K562 (cell line): Measurements from ENCODE around the gene IMMP2L. TPM values are rescaled to one million over a fixed set of nuclear protein-coding genes. Genes with fewer than 3 reads are reported as not detected.

Source experiments
- ATAC-seq: fragments of 200-7000 bp; cut with Tn5 transposase; 3 replicates; pipeline ENCODE4 v1.9.1; 2020; ENCODE audit warnings: moderate library complexity
- BruUV-seq: library from RNA; stranded (reverse); fragments of 400-500 nt; replicated peaks from 2 replicates; lab custom pipeline; 2021; lab: Mats Ljungman, UMichigan
- CTCF ChIA-PET: fragments of 300-600 bp; formaldehyde crosslinking; extraction: SDS; loops from one replicate; lab custom pipeline; 2021; ENCODE audit warnings: low intra/inter-chr PET ratio; lab: Yijun Ruan, JAX
- POLR2A ChIA-PET: fragments of 300-600, 350-650 bp; sonication (Branson Sonifier 250); formaldehyde crosslinking; extraction: SDS; loops from one replicate; lab custom pipeline; 2021; ENCODE audit warnings: antibody characterized with exemption, inconsistent platforms; lab: Yijun Ruan, JAX
- DNase-seq, 4 experiments: peaks; one replicate each; pipeline versions ENCODE4 v3.0.0 to v3.0.0-alpha.2; 2011 to 2018; ENCODE audit warnings: low spot score in 3 of 4, mixed read lengths in 3 of 4; ENCODE audit errors: extremely low read depth in 1 of 4
- FAIRE-seq: peaks from 2 replicates; lab custom pipeline; 2011; peaks lifted over from hg19 to GRCh38; lab: Jason Lieb, UNC
- H2AFZ ChIP-seq: 2 replicates; pipeline ENCODE4 v1.6.0; 2011; ENCODE audit warnings: low read depth, low read length, control low read depth, inconsistent platforms
- H3K27ac ChIP-seq: fragments of 200-600 bp; 3 replicates; pipeline ENCODE4 v1.8.0; 2011; ENCODE audit warnings: low read depth, mild to moderate bottlenecking, control low read depth, inconsistent platforms, low read length, moderate library complexity, mixed read lengths; ENCODE audit errors: extremely low read depth
- H3K27me3 ChIP-seq, 2 experiments: fragments of 300-600 bp in 1 of 2; 2 replicates in 1 of 2; 3 replicates in 1 of 2; pipeline versions ENCODE4 v1.6.0 to v1.8.0; 2011; ENCODE audit warnings: inconsistent platforms in 2 of 2, low read length in 2 of 2, mild to moderate bottlenecking in 1 of 2, mixed read lengths in 1 of 2, moderate library complexity in 1 of 2; ENCODE audit not compliant: control insufficient read depth in 2 of 2, insufficient read depth in 2 of 2
- H3K36me3 ChIP-seq: fragments of 300-600 bp; 3 replicates; pipeline ENCODE4 v1.8.0; 2011; ENCODE audit warnings: mild to moderate bottlenecking, low read length, inconsistent platforms; ENCODE audit not compliant: control insufficient read depth, insufficient read depth
- H3K4me1 ChIP-seq, 2 experiments: fragments of 200-600 bp in 1 of 2; replicated peaks in 1 of 2; 2 replicates in 1 of 2; 3 replicates in 1 of 2; pipeline versions ENCODE4 v1.5.1 to v1.8.0; 2011; ENCODE audit warnings: inconsistent platforms in 2 of 2, low read length in 2 of 2, mild to moderate bottlenecking in 1 of 2, mixed read lengths in 1 of 2, moderate library complexity in 1 of 2; ENCODE audit not compliant: control insufficient read depth in 2 of 2, insufficient read depth in 2 of 2
- H3K4me2 ChIP-seq: 2 replicates; pipeline ENCODE4 v1.6.1; 2011; ENCODE audit warnings: low read length, control low read depth, inconsistent platforms, mixed read lengths; ENCODE audit not compliant: insufficient read depth
- H3K4me3 ChIP-seq: fragments of 200-600 bp; sonication (generic), shearing (Covaris generic); 2 replicates; pipeline ENCODE4 v1.5.1; 2016; ENCODE audit warnings: control low read depth, inconsistent platforms
- H3K79me2 ChIP-seq: fragments of 200-600 bp; 3 replicates; pipeline ENCODE4 v1.8.0; 2011; ENCODE audit warnings: low read length, inconsistent platforms; ENCODE audit not compliant: control insufficient read depth, insufficient read depth
- H3K9ac ChIP-seq, 2 experiments: 2 replicates each; pipeline versions ENCODE4 v1.6.0 to v1.6.1; 2011; ENCODE audit warnings: low read depth in 2 of 2, low read length in 2 of 2, control low read depth in 1 of 2, inconsistent platforms in 1 of 2, mild to moderate bottlenecking in 1 of 2, mixed read lengths in 1 of 2; ENCODE audit not compliant: insufficient read depth in 1 of 2
- H3K9me1 ChIP-seq: one replicate; pipeline ENCODE4 v1.6.0; 2011; ENCODE audit warnings: inconsistent platforms, mild to moderate bottlenecking, low read length, moderate library complexity; ENCODE audit not compliant: control insufficient read depth, insufficient read depth
- H3K9me3 ChIP-seq: replicated peaks from 2 replicates; pipeline ENCODE4 v1.5.1; 2011; ENCODE audit warnings: low read depth, low read length, inconsistent platforms; ENCODE audit not compliant: control insufficient read depth, insufficient read depth
- H4K20me1 ChIP-seq: replicated peaks from 2 replicates; pipeline ENCODE4 v1.6.1; 2011; ENCODE audit warnings: low read length, inconsistent platforms, mixed read lengths; ENCODE audit not compliant: control insufficient read depth, insufficient read depth
- KAT2B ChIP-seq: IDR thresholded peaks from one replicate; pipeline ENCODE4 v1.6.1; 2012; ENCODE audit warnings: low read depth, mild to moderate bottlenecking, control low read depth, inconsistent platforms, low read length, moderate library complexity
- NR3C1 ChIP-seq: sonication (generic); formaldehyde crosslinking; IDR thresholded peaks from 2 replicates; pipeline ENCODE4 v1.8.1; 2022; ENCODE audit warnings: missing genetic modification reagents
- PBX2 ChIP-seq, 2 experiments: IDR thresholded peaks in 1 of 2; conservative IDR thresholded peaks in 1 of 2; 2 replicates each; pipeline ENCODE4 v1.6.1; 2016; ENCODE audit warnings: low read depth in 2 of 2, mild to moderate bottlenecking in 1 of 2, missing compliant biosample characterization in 1 of 2, missing genetic modification characterization in 1 of 2, moderate library complexity in 1 of 2
- ZBTB7A ChIP-seq: IDR thresholded peaks from 2 replicates; pipeline ENCODE4 v1.6.1; 2011; ENCODE audit warnings: low read depth, mild to moderate bottlenecking, low read length, moderate library complexity, borderline replicate concordance; ENCODE audit not compliant: control insufficient read depth
- ZNF224 ChIP-seq: sonication (generic); formaldehyde crosslinking; IDR thresholded peaks from 2 replicates; pipeline ENCODE4 v1.8.0; 2022; ENCODE audit warnings: mild to moderate bottlenecking, missing genetic modification reagents
- ZNF79 ChIP-seq: fragments of 250-450 bp; sonication (Bioruptor Pico); IDR thresholded peaks from 2 replicates; pipeline ENCODE4 v1.4.0; 2020; ENCODE audit warnings: low read depth, mild to moderate bottlenecking, moderate library complexity
- WGBS: fragments of 100-300 bp; shearing (Covaris generic); methylation state at CpG from one replicate; pipeline ENCODE4 v1.1.6; 2016; ENCODE audit warnings: low coverage, mixed read lengths; ENCODE audit not compliant: insufficient coverage; ENCODE audit errors: missing lambda C conversion rate; 5-methylcytosine and 5-hydroxymethylcytosine counted together
- in situ Hi-C: fragments of 300-500 bp; cut with MboI; formaldehyde crosslinking; loops from 4 replicates; pipeline ENCODE4 v1.15.0; 2018; ENCODE audit warnings: inconsistent platforms, mixed read lengths
- intact Hi-C: fragments of 100-400 bp; cut with micrococcal nuclease; formaldehyde crosslinking; loops from 2 replicates; pipeline ENCODE4 v1.14.2; 2022
- polyA plus RNA-seq, 8 experiments: library from polyadenylated mRNA; depleted of rRNA in 4 of 8; stranded (reverse) in 5 of 8; unstranded in 3 of 8; fragments of >200 nt; fragmentation: Nextera tagmentation in 2 of 8; fragmentation: Illumina TruSeq in 1 of 8; extraction: Ambion mirVana in 2 of 8; extraction: Trizol in 1 of 8; gene quantifications; 2 replicates each; pipeline versions ENCODE4 v1.2.1 to v1.2.3, GENCODE V29; 2011 to 2014; ENCODE audit warnings: inconsistent platforms in 1 of 8, missing spikeins in 1 of 8
- total RNA-seq, 7 experiments: library from RNA; depleted of rRNA in 6 of 7; stranded (reverse); fragments of >200 nt in 6 of 7; fragmentation: Illumina TruSeq in 2 of 7; extraction: Trizol in 2 of 7; gene quantifications; 2 replicates each; pipeline versions ENCODE4 v1.2.1 to v1.2.3, GENCODE V29; 2011 to 2021; ENCODE audit warnings: low replicate concordance in 1 of 7

The IMMP2L gene
- total and polyA plus RNA-seq, 9 of the 15 experiments (the other 6 are each of a cell fraction or from before 2014, with no cell fraction given), result 29.7 to 116 (median 53.0) TPM

GRCh38 chr7:111292026-111292470, 270.2 kb downstream of the IMMP2L start:
- no peaks in the 10 kb centered on the region for H3K9me1 ChIP-seq
- ChIA-PET POLR2A (interaction anchor here (0.6 to 1.4 kb wide), 2 partner anchors 10 to 333 kb away, joined by 3 to 4 read pairs; no protein-coding TSS in a partner anchor), CTCF (no interaction called here)
- no peaks in the 10 kb centered on the region for H3K36me3 ChIP-seq
- H3K27ac ChIP-seq, result no peak overlapping the region
- 27% methylated on average over 1 of the region's 1 CpG for WGBS
- no peak overlapping the region for H3K4me2 ChIP-seq
- ATAC-seq (peak; percentile 40), DNase-seq (no peak), FAIRE-seq (no peak)
- no peak overlapping the region for H3K9ac ChIP-seq
- no TSS peak for BruUV-seq
- peaks cover 0 to 4% of the 10 kb centered on the region in 2 experiments; a peak in 3 of 5 replicates for H3K4me1 ChIP-seq
- peaks cover 11% of the 10 kb centered on the region; the same call in 2 of the 3 replicates for H3K79me2 ChIP-seq
- TF ChIP-seq ZNF224 (no peak), ZNF79 (CRISPR knock-in tag) (no peak), NR3C1 (CRISPR knock-in tag) (no peak), KAT2B (no peak), ZBTB7A (no peak), PBX2 (CRISPR knock-in tag; IDR thresholded peaks at IDR 0.05; ENCODE audit: low read depth) (no peak), PBX2 (tag; conservative IDR thresholded peaks at IDR 0.05; ENCODE audit: low read depth) (0 out of 2 replicates have a peak, but pooled peaks have one; percentile 13)
- in situ Hi-C loops (no loop called here), intact Hi-C loops (no loop called here)
- H2AFZ ChIP-seq, result no peak overlapping the region
- no peaks in the 10 kb centered on the region for H3K27me3 ChIP-seq
- no peak overlapping the region for H3K4me3 ChIP-seq
- H4K20me1 ChIP-seq, result no peaks in the 10 kb centered on the region
- no peaks in the 10 kb centered on the region for H3K9me3 ChIP-seq
